ENCODE measurements around the gene CTCF.

CTCF gene

DNA sequence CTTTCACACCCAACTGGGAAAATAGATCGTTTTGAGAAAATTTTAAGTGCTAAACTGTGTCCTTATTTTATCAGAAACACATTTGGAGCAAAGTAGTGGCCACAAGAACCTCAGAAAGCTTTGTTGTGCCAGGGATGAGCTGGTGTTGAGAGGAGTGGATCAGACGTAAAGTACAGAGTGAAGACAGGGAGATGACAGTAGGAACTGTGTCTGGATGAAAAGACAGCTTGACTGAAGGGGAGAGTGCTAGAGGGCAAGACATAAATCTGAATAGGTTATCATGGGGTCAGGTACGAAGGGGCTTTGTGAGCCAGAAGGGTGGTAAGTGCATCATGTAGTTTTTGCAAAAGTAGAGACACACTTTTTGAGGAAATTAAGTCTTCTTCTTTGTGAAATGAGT, 43.3 kb downstream of the CTCF start:
- no peak for DNase-seq (ENCODE audit: low read depth in 2 of 2)

DNA sequence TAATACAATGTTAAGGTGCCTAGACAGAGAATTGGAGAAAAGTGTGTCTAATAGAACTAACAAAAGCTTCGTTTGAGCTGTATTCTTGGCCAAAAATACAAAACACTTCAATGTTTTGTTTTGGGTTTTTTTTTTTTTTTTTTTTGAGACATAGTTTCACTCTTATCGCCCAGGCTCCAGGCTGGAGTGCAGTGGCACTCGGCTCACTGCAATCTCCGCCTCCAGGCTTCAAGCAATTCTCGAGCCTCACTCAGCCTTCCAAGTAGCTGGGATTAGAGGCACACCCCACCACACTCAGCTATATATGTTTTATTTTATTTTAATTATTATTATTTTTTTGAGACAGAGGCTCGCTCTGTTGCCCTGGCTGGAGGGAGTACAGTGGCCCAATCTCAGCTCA, 44.3 kb downstream of the CTCF start:
- DNase-seq (ENCODE audit: low read depth in 2 of 2), result no peak

DNA sequence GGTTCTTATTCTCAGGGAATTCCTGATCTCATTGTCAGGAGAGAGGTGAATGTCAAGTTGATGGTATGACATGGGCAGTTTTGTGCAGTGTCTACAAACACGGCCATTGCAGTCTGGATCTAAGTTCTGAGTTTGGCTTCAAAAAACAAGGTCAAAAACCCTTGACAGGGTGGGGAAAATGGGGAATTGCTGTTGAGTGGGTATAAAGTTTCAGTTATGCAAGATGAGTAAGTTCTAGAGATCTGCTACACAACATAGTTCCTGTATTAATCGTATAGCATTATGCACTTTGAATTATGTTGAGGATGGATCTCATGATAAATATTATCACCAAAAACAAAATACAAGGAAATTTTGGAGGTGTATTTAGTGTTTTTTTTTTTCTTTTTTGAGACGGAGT, 46.0 kb downstream of the CTCF start:
- no peak for DNase-seq (ENCODE audit: low read depth in 2 of 2)

DNA sequence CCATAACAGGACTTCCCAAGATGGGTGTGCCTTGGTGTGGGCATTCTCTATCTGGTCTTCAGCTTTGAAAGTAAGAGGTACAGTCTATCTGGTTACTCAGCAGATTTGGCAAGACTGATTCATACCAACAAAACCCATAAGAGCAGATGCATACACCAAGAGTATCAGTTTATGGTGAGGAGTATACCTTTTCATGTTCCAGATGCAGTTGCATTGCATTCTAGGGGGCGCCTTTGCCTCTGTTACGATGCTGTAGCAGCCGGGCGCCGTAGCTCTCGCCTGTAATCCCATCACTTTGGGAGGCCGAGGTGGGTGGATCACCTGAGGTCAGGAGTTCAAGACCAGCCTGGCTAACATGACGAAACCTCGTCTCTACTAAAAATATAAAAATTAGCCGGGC, 51.5 kb downstream of the CTCF start:
- no peak for DNase-seq (ENCODE audit: low read depth in 2 of 2)

DNA sequence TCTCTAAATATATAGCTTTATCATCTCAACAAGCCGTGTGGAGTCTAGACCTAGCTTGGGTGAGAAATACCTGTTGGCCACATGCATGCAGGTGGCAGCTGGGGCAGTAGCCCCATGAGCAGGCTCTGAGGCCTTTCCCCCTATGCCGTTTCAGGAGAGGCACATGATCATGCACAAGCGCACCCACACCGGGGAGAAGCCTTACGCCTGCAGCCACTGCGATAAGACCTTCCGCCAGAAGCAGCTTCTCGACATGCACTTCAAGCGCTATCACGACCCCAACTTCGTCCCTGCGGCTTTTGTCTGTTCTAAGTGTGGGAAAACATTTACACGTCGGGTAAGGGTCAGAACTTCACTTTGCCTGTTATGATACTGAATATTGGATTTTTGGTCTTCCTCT, 65.9 kb downstream of the CTCF start:
- no peak for DNase-seq (ENCODE audit: low read depth in 2 of 2)

DNA sequence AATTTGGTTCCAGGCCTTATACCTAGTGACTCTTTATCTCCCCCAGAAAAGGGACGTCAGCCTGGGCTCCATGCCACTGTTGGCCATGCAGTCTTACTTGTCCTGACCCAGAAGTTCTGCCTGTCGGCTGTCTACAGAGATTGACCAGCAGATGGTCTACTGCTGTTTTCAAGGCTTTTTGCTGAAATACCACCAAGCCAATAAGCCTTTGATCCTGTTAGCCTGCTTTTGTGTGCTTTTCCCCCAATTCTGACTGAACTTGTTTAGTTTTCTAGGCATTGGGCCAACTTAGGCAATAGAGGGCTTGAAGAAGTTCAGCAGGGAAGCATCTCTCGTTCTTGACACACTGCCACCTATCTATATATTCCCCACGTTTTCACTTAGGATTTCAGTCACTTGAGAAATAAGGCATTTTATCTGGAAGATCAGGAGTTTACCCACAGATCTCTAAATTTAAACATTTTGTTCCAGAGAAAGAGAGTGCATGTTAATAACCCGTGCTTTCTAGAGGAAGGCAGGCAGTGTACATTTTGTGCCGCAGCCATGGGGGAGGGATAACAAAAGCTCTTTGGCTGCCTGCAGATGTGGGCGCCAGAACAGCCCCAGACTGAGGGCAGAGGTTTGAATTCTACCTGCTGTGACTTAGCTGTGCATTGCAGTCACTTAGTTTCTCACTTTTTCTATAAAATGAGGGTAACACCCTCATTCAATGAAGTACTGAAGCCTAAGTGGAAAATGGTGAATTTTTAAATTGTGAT, 70.3 kb downstream of the CTCF start:
- peak; percentile 24 to 25 for DNase-seq (ENCODE audit: low read depth in 2 of 2)

DNA sequence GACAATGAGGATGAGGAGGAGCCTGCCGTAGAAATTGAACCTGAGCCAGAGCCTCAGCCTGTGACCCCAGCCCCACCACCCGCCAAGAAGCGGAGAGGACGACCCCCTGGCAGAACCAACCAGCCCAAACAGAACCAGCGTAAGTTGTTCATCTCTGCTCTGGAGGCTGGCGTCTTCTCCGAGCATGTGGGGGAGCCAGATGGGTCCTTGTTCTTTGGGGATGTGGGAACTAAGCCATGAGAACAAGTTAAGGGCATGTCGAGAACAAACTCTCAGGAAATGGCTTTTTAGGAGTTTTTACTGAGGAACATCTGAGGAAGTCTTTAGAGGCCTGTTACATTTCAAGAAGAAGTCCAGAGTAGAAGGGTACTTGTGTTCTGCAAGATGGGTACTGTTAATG, 74.4 kb downstream of the CTCF start:
- DNase-seq (ENCODE audit: low read depth in 2 of 2), result no peak

DNA sequence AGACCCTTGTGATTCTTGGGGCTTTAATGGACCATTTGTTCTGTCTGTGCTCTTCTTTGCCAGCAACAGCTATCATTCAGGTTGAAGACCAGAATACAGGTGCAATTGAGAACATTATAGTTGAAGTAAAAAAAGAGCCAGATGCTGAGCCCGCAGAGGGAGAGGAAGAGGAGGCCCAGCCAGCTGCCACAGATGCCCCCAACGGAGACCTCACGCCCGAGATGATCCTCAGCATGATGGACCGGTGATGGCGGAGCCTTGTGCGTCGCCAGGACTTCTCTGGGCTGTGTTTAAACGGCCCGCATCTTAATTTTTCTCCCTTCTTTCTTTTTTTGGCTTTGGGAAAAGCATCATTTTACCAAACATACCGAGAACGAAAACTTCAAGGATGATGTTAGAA, 75.3 kb downstream of the CTCF start:
- DNase-seq (ENCODE audit: low read depth in 2 of 2), result no peak

DNA sequence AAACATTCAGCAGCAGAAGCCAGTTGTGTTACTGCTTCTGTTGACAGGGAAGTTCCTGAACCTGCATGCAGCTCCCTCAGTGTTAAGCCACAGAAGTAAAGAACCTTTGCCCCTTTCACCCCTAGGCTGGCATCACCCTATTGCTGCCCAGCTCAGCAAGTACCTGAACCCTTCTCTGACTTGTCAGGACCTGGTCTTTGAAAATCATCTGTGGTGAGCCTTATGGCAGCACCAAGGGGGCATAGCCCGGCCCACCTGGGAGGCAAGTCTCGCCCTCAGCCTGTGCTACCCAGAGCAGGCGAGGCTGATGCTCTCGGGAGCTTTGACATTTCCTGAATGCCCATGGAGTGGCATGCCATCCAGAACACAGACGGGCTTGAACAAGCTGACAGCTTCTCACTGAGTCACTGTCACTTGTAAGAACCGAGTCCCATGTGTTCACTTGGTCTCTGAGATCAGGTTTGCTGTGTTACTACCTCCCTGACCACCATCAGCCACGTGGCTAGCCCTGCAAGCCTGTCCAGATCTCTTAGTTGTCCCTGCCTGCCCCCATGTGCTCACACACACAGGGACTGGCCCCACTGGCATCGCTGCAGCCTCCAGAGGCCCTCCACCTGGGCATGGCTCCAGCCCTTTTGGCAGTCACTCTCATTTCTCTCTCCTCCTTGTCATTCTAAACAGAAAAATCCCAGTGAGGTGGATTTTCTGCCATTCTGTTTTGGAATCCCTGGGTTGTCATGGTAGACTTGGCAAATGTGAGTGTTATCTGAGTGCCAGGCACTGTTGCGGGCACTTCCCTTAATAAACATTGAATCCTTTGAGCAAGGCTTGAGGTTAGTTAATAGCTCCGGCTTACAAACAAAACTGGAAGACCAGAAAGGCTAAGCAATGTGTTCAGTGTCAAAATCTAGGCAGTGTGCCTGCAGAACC, 79.7 kb downstream of the CTCF start:
- no peak for DNase-seq (ENCODE audit: low read depth in 2 of 2)

DNA sequence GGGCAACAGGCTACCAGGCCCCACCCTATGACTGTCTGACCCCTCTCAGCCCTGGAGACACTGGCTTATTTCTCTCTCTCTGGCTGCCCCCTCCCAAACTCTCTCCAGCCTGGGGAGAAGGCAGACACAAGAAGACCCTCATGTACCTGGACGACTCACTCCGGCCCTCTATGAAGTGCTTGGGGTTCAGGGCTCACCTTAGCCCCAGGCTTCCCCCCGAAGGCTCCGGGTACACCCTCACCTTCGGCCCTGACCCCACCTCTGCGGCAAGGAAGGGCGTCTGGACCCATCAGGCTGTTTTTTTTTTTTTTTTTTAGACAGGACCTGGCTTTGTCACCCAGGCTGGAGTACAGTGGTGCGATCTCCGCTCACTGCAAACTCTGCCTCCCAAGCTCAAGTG, 81.7 kb downstream of the CTCF start:
- DNase-seq (ENCODE audit: low read depth in 2 of 2), result no peak

DNA sequence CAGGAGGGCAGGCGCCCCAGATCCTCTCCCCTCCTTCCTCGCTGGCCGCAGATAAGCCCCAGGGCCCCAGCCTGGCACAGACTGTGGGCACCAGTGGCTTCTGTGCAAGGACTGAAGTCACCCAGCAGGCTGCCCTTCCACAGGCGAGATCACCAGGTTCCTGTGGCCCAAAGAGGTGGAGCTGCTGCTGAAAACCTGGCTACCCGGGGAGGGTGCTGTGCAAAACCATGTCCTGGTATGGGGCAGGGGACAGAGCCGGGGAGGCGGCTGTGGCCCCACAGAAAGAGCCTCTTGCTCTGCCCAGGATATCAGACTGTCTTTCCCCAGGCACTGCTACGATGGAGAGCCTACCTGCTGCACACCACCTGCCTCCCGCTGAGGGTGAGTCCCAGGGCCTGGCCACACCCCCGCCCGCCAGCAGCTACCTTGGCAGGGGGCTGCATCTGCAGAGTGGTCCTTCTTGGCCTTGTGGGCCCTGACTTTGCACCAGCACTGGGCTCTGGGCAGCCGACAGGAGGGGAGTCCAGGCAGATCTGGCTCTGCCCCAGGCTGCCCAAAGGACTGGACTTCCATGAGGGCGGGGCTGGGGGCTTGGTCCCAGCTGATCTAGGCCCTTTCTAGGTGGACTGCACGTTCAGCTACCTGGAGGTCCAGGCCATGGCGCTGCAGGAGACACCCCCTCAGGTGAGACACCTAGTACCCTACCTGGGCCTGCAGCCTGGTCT, 83.2 kb downstream of the CTCF start:
- no peak for DNase-seq (ENCODE audit: low read depth in 2 of 2)

DNA sequence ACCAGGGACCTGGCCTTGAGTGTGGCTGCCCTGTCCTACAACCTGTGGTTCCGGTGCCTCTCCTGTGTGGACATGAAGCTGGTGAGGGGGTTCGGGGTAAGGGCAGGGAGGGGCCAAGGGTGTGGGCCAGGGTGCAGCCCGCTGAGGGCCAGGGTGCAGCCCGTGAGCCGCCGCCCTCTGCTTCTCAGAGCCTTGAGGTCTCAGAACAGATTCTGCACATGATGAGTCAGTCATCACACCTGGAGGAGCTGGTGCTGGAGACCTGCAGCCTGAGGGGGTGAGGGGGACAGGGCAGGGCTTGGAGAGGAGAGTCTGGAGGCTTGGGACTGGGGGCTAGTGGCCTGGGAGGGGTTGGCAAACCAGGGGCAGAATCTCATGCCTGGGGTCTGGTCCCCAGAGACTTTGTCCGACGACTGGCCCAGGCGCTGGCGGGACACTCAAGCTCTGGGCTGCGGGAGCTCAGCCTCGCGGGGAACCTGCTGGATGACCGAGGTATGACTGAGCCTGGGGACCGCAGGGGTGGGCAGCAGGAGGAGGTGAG, 84.9 kb downstream of the CTCF start:
- DNase-seq (ENCODE audit: low read depth in 2 of 2), result no peak

DNA sequence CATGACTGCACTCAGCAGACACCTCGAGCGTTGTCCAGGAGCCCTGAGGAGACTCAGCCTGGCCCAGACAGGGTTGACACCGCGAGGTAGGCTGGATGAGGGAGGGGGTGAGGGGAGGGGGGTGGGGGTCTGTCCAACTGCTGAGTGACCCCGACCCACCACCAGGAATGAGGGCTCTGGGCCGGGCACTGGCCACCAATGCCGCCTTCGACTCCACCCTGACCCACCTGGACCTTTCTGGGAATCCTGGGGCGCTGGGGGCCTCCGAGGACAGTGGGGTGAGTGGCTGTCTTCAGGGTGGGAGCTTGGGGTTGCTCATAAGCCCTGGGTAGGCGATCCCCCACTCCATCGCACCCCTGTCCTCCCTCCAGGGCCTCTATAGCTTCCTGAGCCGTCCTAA, 85.4 kb downstream of the CTCF start:
- DNase-seq (ENCODE audit: low read depth in 2 of 2), result no peak

DNA sequence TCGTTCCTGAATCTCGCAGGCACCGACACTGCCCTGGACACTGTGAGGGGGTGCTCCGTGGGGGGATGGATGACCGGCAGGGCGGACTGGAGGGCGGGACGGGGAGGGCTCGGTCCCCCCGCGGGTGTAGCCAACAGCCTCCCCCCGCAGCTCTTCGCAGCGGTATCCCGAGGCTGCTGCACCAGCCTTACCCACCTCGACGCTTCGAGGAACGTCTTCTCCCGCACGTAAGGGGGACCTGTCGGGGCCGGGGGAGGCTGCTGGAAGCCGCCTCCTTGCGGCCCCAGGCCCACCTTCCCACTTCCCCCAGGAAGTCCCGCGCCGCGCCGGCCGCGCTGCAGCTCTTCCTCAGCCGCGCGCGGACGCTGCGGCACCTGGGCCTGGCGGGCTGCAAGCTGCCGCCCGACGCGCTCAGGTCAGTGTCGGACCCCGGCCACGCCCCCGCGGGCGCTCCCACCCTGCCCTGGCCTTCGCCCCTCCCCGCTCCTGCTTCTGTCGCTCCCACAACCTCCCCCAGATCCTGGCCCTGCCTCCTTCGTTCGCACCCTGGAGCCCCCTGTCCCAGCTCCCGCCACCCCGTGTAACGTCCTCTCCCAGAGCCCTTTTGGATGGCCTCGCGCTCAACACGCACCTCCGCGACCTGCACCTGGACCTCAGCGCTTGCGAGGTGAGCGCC, 85.9 kb downstream of the CTCF start:
- DNase-seq (ENCODE audit: low read depth in 2 of 2), result no peak

DNA sequence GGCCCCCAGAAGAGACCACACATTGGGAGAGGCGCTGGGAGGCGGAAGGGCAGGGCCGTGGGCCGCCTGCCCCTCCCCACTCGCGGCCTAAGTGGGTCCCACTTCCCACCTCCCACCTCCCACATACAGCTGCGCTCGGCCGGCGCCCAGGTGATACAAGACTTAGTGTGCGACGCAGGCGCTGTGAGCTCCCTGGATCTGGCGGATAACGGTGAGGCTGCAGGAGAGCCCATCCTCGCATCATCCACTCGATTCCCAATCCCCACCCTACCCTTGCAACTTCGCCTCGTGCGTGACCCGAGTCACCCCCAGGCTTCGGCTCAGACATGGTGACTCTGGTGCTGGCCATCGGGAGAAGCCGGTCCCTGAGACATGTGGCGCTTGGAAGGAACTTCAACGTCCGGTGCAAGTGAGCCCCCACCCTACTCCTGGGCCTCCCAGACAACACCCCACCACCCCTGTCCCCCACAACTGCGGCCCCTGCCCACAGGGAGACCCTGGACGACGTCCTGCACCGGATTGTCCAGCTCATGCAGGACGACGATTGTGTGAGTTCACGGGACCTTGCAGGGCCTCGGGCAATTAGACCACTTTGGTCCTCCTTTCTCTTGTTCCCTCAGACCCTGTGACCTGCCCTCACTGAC, 86.6 kb downstream of the CTCF start:
- no peak for DNase-seq (ENCODE audit: low read depth in 2 of 2)

DNA sequence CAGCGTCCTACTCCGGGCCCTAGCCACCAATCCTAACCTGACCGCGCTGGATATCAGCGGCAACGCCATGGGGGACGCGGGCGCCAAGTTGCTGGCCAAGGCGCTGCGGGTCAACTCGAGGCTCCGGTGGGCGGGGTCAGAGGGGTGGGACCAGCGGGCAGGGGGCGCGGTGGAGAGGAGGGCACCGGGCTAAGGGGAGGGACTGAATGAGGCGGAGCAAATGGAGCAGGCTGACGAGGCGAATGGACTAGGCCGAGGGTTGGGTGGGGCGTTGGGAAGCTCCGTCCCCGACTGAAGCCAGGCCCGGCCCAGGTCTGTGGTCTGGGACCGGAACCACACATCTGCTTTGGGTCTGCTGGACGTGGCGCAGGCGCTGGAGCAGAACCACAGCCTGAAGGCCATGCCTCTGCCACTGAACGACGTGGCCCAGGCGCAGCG, 87.2 kb downstream of the CTCF start:
- DNase-seq (ENCODE audit: low read depth in 2 of 2), result no peak

DNA sequence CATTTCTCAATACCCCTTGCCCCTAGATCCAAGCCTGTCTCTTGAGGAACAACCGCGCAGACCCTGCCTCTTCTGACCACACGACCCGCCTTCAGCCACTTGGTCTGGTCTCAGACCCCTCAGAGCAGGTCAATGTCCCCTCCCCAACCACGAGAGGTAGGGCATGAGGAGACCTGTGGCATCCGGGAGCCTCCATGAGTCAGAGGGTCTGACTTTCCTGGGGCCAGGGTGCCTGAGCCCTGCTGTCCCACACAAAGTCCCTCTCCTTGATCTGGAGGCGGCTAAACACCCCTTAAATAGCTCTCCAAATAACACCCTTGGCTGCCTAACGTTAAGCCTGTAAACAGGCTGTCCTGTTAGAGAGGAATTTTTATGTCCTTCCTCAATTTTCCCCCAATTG, 87.7 kb downstream of the CTCF start:
- DNase-seq (ENCODE audit: low read depth in 2 of 2), result no peak

DNA sequence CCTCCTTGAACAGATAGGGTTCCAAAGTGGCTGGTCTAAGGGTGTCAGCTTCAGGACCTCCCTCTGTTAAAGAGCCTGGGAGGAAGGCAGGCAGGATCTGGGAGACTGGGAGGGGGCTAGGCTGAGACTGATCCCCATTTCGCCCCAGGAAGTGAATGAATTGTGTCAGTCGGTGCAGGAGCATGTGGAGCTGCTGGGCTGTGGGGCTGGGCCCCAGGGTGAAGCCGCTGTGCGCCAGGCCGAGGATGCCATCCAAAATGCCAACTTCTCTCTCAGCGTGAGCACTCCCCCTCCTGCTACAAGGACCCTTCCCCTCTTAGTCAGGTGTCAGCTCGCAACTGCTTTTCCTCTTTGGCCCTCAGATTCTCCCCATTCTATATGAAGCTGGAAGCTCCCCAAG, 88.7 kb downstream of the CTCF start:
- no peak for DNase-seq (ENCODE audit: low read depth in 2 of 2)

DNA sequence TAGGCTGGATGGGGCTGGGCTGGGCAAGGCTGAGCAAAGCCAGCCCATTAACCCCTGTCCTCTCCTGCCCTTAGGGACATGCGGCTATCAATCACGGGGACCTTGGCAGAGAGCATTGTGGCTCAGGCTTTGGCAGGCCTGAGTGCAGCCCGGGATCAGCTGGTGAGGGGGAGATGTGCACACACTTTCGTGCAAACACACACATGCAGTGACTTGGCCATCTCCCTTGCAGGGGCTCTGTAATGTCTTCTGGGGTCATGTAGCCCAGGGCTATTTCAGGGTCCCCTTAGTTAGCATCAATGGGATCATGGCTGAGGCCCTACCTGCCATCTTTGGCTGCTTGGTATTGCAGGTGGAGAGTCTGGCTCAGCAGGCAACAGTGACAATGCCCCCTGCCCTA, 89.5 kb downstream of the CTCF start:
- DNase-seq (ENCODE audit: low read depth in 2 of 2), result no peak

DNA sequence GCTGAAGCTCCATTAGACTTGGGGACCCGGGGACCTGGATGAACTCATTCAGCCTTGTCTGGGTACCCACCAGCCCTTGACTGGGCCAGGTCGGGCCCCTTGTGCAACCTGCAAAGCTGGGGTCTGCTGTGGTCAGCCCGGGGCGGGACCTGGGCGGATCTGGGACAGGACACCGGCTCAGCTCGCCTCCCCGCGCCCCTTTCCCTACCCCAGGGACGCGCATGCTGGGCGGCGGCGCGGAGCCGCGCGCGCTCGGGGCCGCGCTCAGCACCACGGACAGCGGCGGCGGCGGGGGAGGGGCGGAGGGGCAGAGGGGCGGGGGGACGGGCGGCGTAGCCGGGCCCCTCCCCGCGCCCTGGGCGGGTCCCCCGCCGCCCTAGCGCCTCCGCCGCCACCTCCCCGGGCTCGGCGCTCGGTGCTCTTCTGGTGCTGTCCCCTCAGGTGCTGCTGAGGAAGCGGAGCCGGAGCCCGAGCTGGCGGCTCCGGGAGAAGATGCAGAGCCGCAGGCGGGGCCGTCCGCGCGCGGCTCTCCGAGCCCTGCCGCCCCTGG, 90.3 kb downstream of the CTCF start:
- no peak for DNase-seq (ENCODE audit: low read depth in 2 of 2)

Data from fibroblast of skin of left biceps (primary cell).